Right lung (tissue), 10 donors: ENCODE data around the gene KIRREL1. TPM values are rescaled to one million over a fixed set of nuclear protein-coding genes. Genes with fewer than 3 reads are reported as not detected.

Experiments
- DNase-seq, 2 donors: peaks; one replicate each; pipeline ENCODE4 v3.0.0-alpha.2; 2013
- long read RNA-seq, 8 donors: transcript quantifications; one replicate each; lab custom pipeline, GENCODE V29; 2026
- polyA plus RNA-seq, 5 donors: library from polyadenylated mRNA; unstranded; fragments of 120-200 nt; gene quantifications; one replicate each; pipeline versions ENCODE4 v1.2.1 to v1.2.3, GENCODE V29; 2013; ENCODE audit warnings: inconsistent platforms in 1 of 5, low replicate concordance in 1 of 5; ENCODE audit not compliant: insufficient read length in 5 of 5, insufficient read depth in 1 of 5

KIRREL1 gene
- polyA plus RNA-seq = 10 to 100 TPM; 43.3 to 61.9 (median 47.8) TPM
- long read RNA-seq, donor 1, partial matches to known transcripts = 22 of 26 reads
- long read RNA-seq, donor 1, other reads (novel, unspliced or antisense) = 0 of 26 reads
- long read RNA-seq, donor 2, partial matches to known transcripts = 8 of 12 reads
- long read RNA-seq, donor 2, other reads (novel, unspliced or antisense) = 0 of 12 reads
- long read RNA-seq, donor 3, partial matches to known transcripts = 86 of 88 reads
- long read RNA-seq, donor 3, other reads (novel, unspliced or antisense) = 0 of 88 reads
- long read RNA-seq, donor 4, partial matches to known transcripts = 8 of 11 reads
- long read RNA-seq, donor 4, other reads (novel, unspliced or antisense) = 0 of 11 reads
- long read RNA-seq, donor 5, partial matches to known transcripts = 32 of 35 reads
- long read RNA-seq, donor 5, other reads (novel, unspliced or antisense) = 0 of 35 reads
- long read RNA-seq, donor 6, transcript KIRREL1-201 (15 exons, 2,874 nt) = major isoform, 5 of 5 reads
- long read RNA-seq, donor 6, partial matches to known transcripts = 0 of 5 reads
- long read RNA-seq, donor 6, other reads (novel, unspliced or antisense) = 0 of 5 reads
- long read RNA-seq, donor 7, partial matches to known transcripts = 60 of 70 reads
- long read RNA-seq, donor 7, other reads (novel, unspliced or antisense) = 6 of 70 reads
- long read RNA-seq, donor 8, partial matches to known transcripts = 0 of 2 reads
- long read RNA-seq, donor 8, other reads (novel, unspliced or antisense) = 0 of 2 reads

DNA sequence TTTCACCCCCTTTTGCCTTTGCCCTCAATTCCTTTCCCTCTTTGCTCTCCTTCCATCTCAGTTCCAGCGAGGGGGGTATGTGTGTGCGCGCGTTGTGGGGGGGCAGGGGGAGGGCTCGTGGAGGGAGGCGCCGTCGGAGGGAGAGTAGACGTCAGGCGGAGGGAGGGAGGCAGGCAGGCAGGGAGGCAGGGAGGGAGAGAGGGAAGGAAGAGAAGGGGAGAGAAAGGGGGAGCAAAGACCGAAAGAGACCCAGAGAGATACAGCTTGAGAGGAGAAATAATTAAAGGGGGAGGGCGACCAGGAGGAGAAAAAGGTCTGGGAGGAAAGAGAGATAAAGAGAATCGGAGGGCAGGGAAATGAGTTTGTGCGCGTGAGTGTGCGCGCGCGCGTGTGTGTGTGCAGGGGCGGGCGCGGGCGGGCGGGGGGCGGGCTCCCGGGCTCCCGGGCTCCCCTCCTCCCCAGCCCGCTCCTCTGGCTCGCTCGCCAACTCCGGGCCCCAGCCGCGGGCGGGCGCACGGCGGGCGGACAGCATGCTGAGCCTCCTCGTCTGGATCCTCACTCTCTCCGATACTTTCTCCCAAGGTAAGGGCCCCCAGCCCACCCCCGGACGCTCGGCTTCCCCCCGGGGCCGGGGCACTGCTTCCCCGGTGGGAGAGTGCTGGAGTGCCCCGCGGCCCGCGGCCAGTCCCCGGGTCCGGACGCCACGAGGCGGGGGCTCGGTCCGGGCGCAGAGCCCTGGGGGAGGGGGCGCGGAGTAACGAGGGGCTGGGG, at the start of gene KIRREL1:
Gene KIRREL1 (plus strand): TSS at position 499 of the 771 bp plus-strand sequence. CDS start 32 bp downstream, at position 531.
- DNase-seq = peak; percentile 81

DNA sequence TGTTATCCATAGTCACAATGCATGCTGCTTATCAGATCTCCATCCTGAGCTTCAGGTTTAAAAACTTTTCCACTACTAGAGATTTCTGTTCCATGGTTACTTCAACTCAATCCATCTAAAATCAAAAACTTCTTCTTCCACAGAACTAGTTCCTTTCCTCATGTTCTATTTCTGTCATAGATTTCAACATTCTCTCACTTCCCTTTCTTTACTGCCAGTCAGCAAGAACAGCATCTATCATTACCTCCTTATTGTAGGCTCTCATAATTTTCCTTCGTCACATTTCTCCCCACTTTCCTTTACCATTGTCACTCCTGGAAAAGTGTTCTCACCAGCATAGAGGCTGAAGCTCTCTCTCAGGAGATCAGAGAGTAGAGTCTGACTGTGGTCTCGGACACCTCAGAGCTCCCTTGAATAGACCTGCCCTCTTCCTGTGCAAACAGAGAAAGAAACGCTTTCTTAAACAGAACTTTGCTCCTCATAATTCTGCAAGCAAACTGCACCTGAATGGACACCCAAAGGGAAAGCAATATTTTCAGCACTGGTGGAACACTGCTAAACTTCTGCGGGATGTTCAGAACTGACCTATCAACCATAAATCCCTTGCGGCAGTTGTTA, 48.7 kb upstream of the KIRREL1 start:
- no peak for DNase-seq

DNA sequence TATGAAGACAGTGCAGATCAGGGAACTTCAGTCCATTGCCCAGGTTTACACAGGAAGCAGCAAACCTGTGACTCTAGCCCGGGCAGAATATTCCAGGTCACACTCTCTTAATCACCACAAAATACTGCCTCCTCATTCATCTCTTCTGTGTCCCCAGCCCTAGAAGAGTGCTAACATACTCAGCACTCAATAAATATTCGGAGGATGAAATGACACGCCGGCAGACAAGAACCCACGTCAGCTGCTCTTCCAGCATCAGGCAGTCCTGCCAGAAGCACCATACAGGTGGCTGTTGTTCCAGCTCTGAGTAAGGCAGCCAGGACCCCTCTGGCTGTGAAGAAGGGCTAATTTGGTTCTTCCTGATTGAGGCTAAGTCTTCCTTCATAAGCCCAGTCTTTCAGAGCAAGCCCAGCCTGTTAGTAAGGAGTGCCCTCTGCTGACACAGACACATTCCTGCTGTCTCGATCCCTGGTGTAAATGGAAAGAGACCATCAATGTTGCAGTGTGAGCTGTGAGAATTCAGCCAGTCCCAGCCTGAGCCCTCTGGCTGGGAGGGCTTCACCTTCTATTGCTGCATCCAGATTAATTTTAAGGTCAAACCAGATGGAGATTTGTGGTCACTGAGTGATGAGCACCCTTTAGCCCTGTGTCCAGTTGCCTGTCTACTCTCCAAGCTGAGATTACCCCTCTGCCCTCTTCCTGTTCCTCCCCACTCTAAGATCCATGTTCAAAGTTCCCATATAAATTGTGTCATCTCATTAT, 45.0 kb upstream of the KIRREL1 start:
- peak in 1 of 2 donors; percentile 22 for DNase-seq

- no peak for DNase-seq
These were observed 44.4 kb upstream of the KIRREL1 start for GRCh38 chr1:157949074-157949354.

DNA sequence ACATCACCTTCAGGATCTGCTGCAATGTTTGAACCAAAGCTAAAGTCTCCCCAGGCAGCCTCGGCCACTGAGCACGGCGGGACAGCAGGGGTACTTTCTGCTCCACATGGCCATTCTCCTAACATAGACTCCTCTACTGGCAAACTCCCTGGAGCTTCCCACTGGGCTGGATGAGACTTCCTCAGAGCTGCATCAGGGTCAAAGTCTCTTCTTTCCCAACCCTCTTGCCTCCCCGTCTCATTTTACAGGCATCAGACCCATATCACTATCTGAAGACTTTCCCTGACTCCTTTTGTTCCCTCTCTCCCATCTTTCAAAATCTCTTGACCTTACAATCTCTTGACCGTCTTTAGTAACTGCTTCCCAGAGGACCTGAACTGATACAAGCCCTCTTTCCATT, 42.2 kb upstream of the KIRREL1 start:
- DNase-seq = no peak

DNA sequence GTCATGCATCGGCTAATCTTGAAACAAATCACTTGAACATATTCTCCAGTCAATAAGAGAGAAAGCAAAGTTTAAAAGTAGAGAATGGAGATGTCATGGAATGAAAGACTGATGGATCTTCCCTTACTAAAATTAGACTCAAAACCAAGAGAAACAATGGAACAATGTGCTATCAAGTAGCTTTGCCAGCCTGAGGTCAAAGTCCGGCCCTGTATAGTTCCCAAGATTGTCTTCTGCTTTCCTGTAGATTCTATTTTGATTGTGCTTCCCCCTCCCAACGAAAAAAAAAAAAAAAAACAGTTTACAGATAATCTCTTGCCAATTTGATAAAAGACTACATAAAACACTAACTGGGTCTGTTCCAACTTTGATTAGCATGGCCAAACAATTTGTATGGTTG, 40.8 kb upstream of the KIRREL1 start:
- DNase-seq = no peak

GRCh38 chr1:157955221-157955620, 38.2 kb upstream of the KIRREL1 start:
- DNase-seq = no peak

DNA sequence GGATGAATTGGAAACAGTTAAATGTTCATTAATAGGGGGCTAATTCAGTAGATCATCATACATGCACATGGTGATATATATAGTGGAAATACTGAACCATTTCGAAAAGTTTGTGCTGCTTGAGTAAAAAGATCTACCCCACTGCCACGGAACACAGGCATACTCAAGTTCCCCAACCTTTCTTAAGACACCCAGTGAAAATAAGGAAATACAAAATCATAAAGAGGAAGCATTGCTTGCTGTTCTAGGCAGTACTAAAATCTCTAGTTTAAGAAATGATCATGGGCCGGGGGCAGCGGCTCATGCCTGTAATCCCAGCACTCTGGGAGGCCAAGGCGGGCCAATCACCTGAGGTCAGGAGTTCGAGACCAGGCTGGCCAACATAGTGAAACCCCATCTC, 37.6 kb upstream of the KIRREL1 start:
- DNase-seq = no peak

- no peak for DNase-seq
These were observed 36.7 kb upstream of the KIRREL1 start for GRCh38 chr1:157956732-157957131.

DNA sequence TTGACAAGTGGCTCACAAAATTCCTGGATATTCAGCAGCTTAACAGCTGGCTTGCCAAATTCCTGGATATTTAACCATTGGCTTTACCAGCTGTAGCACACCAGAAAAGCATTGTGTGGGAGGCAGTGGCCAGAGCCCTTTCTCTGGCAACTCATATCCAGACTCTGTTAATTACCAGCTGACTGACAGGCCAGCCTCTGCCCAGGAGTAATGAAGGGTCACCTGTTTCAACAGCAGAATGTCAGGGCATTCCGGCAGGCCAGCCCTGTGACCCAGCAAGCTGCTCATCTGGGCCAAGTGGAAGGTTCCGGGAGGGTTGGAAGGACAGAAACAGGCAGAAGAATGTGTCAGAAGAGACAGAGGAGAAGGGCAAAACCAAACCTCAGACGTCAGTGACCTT, 35.2 kb upstream of the KIRREL1 start:
- no peak for DNase-seq

DNA sequence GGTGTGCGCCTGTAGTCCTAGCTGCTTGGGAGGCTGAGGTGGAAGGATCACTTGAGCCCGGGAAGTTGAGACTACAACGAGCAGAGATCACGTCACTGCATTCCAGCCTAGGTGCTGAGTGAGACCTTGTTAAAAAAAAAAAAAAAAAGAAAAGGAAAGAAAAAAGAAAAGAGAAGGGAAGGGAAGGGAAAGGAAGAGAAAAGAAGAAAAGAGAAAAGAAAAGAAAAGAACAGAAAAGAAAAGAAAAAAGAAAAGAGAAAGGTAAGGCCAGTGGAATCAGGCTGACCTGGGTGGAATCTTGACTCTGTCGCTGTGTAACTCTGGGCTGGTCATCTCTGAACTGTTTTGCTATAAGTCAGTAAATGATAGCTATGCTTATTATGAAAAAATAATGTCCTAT, 33.7 kb upstream of the KIRREL1 start:
- DNase-seq = no peak

- DNase-seq = no peak
These were observed 32.7 kb upstream of the KIRREL1 start for GRCh38 chr1:157960773-157961172.

DNA sequence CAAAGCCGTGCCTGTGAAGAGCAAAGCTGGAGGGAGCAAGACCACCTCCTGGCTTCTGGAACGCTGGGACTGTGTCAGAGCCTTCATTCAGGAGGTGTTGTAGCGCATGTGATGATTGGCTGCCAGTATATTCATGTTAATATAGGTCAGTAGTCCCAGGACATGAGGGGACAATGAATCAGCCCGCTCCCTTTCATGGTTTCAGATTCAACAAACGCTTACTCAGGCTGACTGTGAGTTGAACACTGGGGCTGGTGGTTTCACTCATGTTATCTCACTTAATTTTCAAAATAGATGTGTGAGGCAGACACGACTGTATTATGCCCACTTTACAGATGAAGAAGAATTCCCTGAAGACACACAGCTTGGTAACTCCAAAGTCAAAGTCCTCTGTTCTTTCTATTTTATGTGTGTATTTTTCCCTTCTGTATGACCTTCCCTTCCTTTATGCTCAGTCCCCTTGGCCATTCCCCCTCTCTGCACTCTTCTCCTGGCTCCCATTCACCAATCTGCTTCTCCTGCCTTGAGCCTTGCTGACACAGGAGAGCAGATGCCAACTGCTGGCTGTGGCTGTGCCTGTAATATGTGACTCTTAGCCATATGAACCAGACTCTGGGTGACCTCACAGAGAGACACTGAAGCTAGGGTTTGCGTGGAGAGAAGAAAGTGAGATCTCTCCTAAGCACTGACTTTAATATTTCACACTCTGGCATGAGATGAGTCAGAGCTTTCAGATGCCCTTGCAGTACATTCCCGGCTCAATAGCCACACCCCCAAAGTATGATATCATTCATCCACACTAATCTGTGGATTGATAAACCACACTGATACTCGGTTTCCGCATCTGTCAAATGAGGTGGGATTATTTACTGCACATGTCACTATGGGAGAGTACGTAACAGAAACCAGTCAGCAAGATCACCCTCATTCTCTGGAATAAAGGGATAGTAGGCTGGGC, 31.4 kb upstream of the KIRREL1 start:
- DNase-seq = no peak

DNA sequence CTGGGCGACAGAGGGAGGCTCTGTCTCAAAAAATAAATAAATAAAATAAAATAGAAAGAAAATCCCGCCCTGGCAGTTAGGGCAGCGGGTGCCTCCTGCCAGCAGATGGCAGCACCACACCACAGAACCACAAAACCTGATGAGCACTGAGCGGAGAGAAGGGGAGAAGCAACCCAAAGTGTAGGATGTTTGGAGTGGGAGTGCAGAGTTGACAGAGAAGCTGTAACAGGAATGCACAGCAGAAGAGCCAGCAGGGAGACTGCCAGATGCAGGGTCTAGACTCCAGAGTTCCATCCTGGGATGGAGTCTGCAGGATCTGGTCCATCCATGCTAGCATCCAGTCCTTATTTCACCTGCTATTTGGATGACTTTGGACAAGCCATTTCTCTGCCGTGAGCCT, 29.7 kb upstream of the KIRREL1 start:
- peak; percentile 57 to 68 for DNase-seq

DNA sequence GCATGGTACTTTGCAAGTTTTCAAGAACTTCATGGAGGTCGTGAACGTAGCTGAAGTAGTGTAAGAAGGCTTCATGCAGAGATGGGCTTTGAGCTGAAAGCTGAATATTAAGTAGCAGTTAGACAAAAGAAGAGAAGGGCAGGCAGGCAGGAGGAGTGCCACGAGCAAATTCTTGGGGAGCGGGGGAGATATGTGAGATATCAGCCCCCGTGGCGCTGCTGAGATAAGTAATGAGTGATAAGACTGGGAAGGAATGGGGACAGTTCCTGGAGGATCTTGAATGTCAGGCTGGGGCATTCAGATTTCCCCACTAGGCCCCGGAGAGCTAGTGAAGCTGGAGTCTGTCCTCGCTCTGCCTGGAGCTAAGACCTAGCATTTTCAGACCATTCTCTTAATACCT, 27.9 kb upstream of the KIRREL1 start:
- no peak for DNase-seq

DNA sequence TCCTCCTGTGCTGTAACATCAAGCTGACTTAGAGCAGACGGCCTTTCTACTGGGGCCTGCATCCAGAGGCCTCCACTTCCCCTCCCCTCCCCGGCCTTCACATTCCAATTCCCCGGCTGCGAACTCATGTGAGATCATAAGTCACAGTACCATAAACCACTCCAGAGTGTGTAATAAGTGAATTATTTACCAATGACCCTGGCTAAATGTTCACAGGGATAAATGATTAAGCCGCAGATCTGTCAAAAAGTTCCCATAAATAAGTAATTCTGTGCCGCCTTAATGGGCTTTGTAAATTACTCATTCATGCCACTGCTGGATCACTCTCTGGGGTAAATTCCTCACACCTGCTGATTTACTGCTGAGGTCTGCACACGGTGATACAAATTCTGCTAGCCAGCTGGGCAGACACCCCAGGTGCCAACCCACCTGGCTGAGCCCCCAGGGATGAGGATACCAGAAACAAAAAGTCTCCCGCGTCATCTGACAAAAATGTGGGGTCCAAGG, 27.4 kb upstream of the KIRREL1 start:
- peak in 1 of 2 donors; percentile 46 for DNase-seq

DNA sequence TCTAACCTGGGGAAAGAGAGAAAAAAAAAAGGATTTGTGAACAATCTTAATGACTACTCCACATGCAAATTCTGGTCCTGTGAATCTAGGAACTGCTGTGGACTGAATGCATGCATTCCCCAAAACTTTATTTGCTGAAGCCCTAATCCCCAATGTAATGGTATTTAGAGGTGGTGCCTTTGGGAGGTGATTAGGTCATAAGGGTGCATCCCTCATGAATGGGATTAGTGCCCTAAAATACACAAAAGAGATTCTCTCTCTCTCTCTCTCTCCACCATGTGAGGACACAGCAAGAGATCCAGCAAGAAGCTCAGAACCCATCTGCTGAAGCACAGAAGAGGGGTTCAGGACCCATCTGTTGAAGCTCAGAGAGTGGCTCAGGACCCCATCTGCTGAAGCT, 26.2 kb upstream of the KIRREL1 start:
- DNase-seq = no peak

- DNase-seq = peak in 1 of 2 donors; percentile 51
These were observed 24.9 kb upstream of the KIRREL1 start for GRCh38 chr1:157968508-157968907.

- no peak for DNase-seq
These were observed 24.5 kb upstream of the KIRREL1 start for GRCh38 chr1:157968946-157969345.
